ENCODE measurements around the gene MACROD2.

- TF ChIP-seq POLR2A (IDR thresholded peaks at IDR 0.05) (no peak), CTCF (IDR thresholded peaks at IDR 0.05) (no peak)
Measured at GRCh38 chr20:15814360-15814759, 1819.0 kb downstream of the MACROD2 start.
